Calu3 (cell line): ENCODE results near the gene DRICH1. TPM values are rescaled to one million over a fixed set of nuclear protein-coding genes. Genes with fewer than 3 reads are reported as not detected.
"Not testable (repeated sequence)": the region's sequence is repeated elsewhere in the genome, so short reads cannot be mapped to it uniquely, and the experiment has no call there.

Source experiments
- BruUV-seq: library from RNA; stranded (reverse); fragments of 400-500 nt; replicated peaks from 2 replicates; lab custom pipeline; 2021; lab: Mats Ljungman, UMichigan
- CTCF ChIA-PET: fragments of 300-600 bp; sonication (Branson Sonifier 250); formaldehyde crosslinking; loops from one replicate; lab custom pipeline; 2022; ENCODE audit warnings: antibody characterized with exemption; lab: Charles Lee
- DNase-seq: peaks from one replicate; pipeline ENCODE4 v3.0.0; 2022
- H3K27ac Mint-ChIP-seq: one replicate; pipeline ENCODE4 v1.8.0; 2022; ENCODE audit warnings: mixed read lengths; ENCODE audit not compliant: unreplicated experiment
- H3K27me3 Mint-ChIP-seq: one replicate; pipeline ENCODE4 v1.8.0; 2022; ENCODE audit warnings: mixed read lengths; ENCODE audit not compliant: unreplicated experiment
- H3K36me3 Mint-ChIP-seq: one replicate; pipeline ENCODE4 v1.8.0; 2022; ENCODE audit warnings: mild to moderate bottlenecking, moderate library complexity, mixed read lengths; ENCODE audit not compliant: insufficient read depth, unreplicated experiment
- H3K4me1 Mint-ChIP-seq: one replicate; pipeline ENCODE4 v1.8.0; 2022; ENCODE audit warnings: mild to moderate bottlenecking, low read depth, mixed read lengths; ENCODE audit not compliant: unreplicated experiment
- H3K4me3 Mint-ChIP-seq: one replicate; pipeline ENCODE4 v1.8.0; 2022; ENCODE audit warnings: mild to moderate bottlenecking, low read depth, moderate library complexity, mixed read lengths; ENCODE audit not compliant: unreplicated experiment
- H3K9me3 Mint-ChIP-seq: one replicate; pipeline ENCODE4 v1.8.0; 2022; ENCODE audit warnings: low read depth, mixed read lengths; ENCODE audit not compliant: unreplicated experiment
- CTCF ChIP-seq: fragments of 200-600 bp; IDR thresholded peaks from one replicate; pipeline ENCODE4 v1.8.0; 2022; ENCODE audit warnings: antibody characterized with exemption; ENCODE audit not compliant: unreplicated experiment
- intact Hi-C: fragments of 100-400 bp; cut with micrococcal nuclease; formaldehyde crosslinking; loops from one replicate; pipeline ENCODE4 v1.10.0; 2022; ENCODE audit not compliant: unreplicated experiment
- total RNA-seq: library from RNA; stranded (reverse); gene quantifications from 2 replicates; pipeline ENCODE4 v1.2.3, GENCODE V29; 2022

DRICH1 gene
- total RNA-seq, 1 experiment from 2014 or later = 1.1 TPM

GRCh38 chr22:23604939-23605712, 27.0 kb downstream of the DRICH1 start:
- no peaks in the 10 kb centered on the region for H3K9me3 Mint-ChIP-seq
- BruUV-seq = no TSS peak
- H3K4me3 Mint-ChIP-seq = no peak overlapping the region
- no peaks in the 10 kb centered on the region for H3K27me3 Mint-ChIP-seq
- no peak for DNase-seq
- peaks cover 8% of the 10 kb centered on the region for H3K4me1 Mint-ChIP-seq
- no peak for TF ChIP-seq CTCF
- intact Hi-C loops = no loop called here
- H3K36me3 Mint-ChIP-seq = peaks cover 4% of the 10 kb centered on the region
- CTCF ChIA-PET = interaction anchor here (0.7 kb wide), 1 partner anchor 116 kb away, joined by 3 read pairs; no protein-coding TSS in a partner anchor
- H3K27ac Mint-ChIP-seq = no peak overlapping the region

- intact Hi-C loops = no loop called here
- Mint-ChIP-seq H3K4me3 (no peak overlapping the region), H3K36me3 (peaks cover 4% of the 10 kb centered on the region), H3K4me1 (peaks cover 8% of the 10 kb centered on the region), H3K27ac (no peak overlapping the region), H3K9me3 (no peaks in the 10 kb centered on the region), H3K27me3 (no peaks in the 10 kb centered on the region)
- CTCF ChIA-PET = no interaction called here
- no TSS peak for BruUV-seq
- DNase-seq = no peak
- TF ChIP-seq CTCF = no peak
Observed at GRCh38 chr22:23603266-23603665, 28.9 kb downstream of the DRICH1 start.

GRCh38 chr22:23598805-23599518, 33.2 kb downstream of the DRICH1 start:
- peaks cover 2% of the 10 kb centered on the region for H3K36me3 Mint-ChIP-seq
- H3K27ac Mint-ChIP-seq = no peak overlapping the region
- BruUV-seq = no TSS peak
- H3K4me3 Mint-ChIP-seq = no peak overlapping the region
- TF ChIP-seq CTCF = no peak
- peaks cover 8% of the 10 kb centered on the region for H3K4me1 Mint-ChIP-seq
- no peaks in the 10 kb centered on the region for H3K9me3 Mint-ChIP-seq
- no peak for DNase-seq
- intact Hi-C loops = no loop called here
- CTCF ChIA-PET = interaction anchor here (0.6 kb wide), 1 partner anchor 259 kb away, joined by 7 read pairs; no protein-coding TSS in a partner anchor
- H3K27me3 Mint-ChIP-seq = peaks cover 30% of the 10 kb centered on the region

GRCh38 chr22:23597576-23598268, 34.4 kb downstream of the DRICH1 start:
- H3K27me3 Mint-ChIP-seq = peaks cover 43% of the 10 kb centered on the region
- H3K9me3 Mint-ChIP-seq, intact Hi-C loops, CTCF ChIA-PET, H3K4me1 Mint-ChIP-seq, BruUV-seq, DNase-seq, H3K36me3 Mint-ChIP-seq, H3K4me3 Mint-ChIP-seq, H3K27ac Mint-ChIP-seq: not testable (repeated sequence)

- H3K27ac Mint-ChIP-seq, CTCF ChIA-PET, BruUV-seq, H3K9me3 Mint-ChIP-seq, H3K36me3 Mint-ChIP-seq, H3K4me3 Mint-ChIP-seq, intact Hi-C loops, DNase-seq, H3K4me1 Mint-ChIP-seq: not testable (repeated sequence)
- peaks cover 47% of the 10 kb centered on the region for H3K27me3 Mint-ChIP-seq
Observed at GRCh38 chr22:23595904-23596303, 36.2 kb downstream of the DRICH1 start.
